ENCODE results near the gene DCUN1D2.

GRCh38 chr13:113468029-113468428 is 22.5 kb downstream of the DCUN1D2 start:
- TF ChIP-seq CTCF (IDR thresholded peaks at IDR 0.05; ENCODE audit: low read length) (no peak), EZH2 (optimal IDR thresholded peaks at IDR 0.05; ENCODE audit: low read depth, low read length) (no peak)
